OCI-LY7 (cell line): ENCODE measurements around the gene HABP4. TPM values are rescaled to one million over a fixed set of nuclear protein-coding genes. Genes with fewer than 3 reads are reported as not detected.

Experiments used
- BruUV-seq: library from RNA; stranded (reverse); fragments of 400-500 nt; replicated peaks from 2 replicates; lab custom pipeline; 2021; lab: Mats Ljungman, UMichigan
- CTCF ChIA-PET: fragments of 300-600 bp; sonication (Branson Sonifier 250); formaldehyde crosslinking; loops from one replicate; lab custom pipeline; 2022; ENCODE audit warnings: antibody characterized with exemption; ENCODE audit not compliant: unreplicated experiment; lab: Charles Lee
- POLR2A ChIA-PET: fragments of 300-600 bp; sonication (Branson Sonifier 250); formaldehyde crosslinking; loops from one replicate; lab custom pipeline; 2022; ENCODE audit warnings: antibody characterized with exemption; lab: Charles Lee
- DNase-seq: peaks from one replicate; pipeline ENCODE4 v3.0.0-alpha.2; 2015; ENCODE audit warnings: low spot score
- H2AFZ ChIP-seq: fragments of 200-600 bp; sonication (generic), shearing (Covaris generic); 2 replicates; pipeline ENCODE4 v1.6.1; 2014; ENCODE audit warnings: mild to moderate bottlenecking, antibody characterized with exemption, low read length, moderate library complexity
- H3K27ac ChIP-seq: fragments of 200-600 bp; sonication (generic); 2 replicates; pipeline ENCODE4 v1.5.1; 2014; ENCODE audit warnings: mixed run types, low read depth, mild to moderate bottlenecking, moderate library complexity, low read length, inconsistent platforms; ENCODE audit not compliant: poor library complexity, severe bottlenecking
- H3K36me3 ChIP-seq: fragments of 200-600 bp; sonication (generic); 2 replicates; pipeline ENCODE4 v1.6.1; 2014; ENCODE audit warnings: mild to moderate bottlenecking, antibody characterized with exemption, low read length, moderate library complexity, mixed read lengths; ENCODE audit not compliant: insufficient read depth
- H3K4me1 ChIP-seq: fragments of 200-600 bp; sonication (generic); 2 replicates; pipeline ENCODE4 v1.5.1; 2014; ENCODE audit warnings: mild to moderate bottlenecking, low read length; ENCODE audit not compliant: insufficient read depth, poor library complexity, severe bottlenecking
- H3K4me2 ChIP-seq: fragments of 200-600 bp; sonication (generic); 2 replicates; pipeline ENCODE4 v1.6.1; 2014; ENCODE audit warnings: mild to moderate bottlenecking, low read length
- H3K4me3 ChIP-seq: fragments of 200-600 bp; sonication (generic); 2 replicates; pipeline ENCODE4 v1.5.1; 2014; ENCODE audit warnings: mild to moderate bottlenecking, low read depth, low read length; ENCODE audit not compliant: poor library complexity, severe bottlenecking
- H3K79me2 ChIP-seq: fragments of 200-600 bp; sonication (generic); 2 replicates; pipeline ENCODE4 v1.6.1; 2016; ENCODE audit warnings: low read depth, mild to moderate bottlenecking, low read length, moderate library complexity, mixed read lengths; ENCODE audit not compliant: insufficient read depth
- H3K9me2 ChIP-seq: fragments of 200-600 bp; sonication (generic); 2 replicates; pipeline ENCODE4 v1.6.1; 2016; ENCODE audit warnings: mild to moderate bottlenecking, low read length, mixed read lengths; ENCODE audit not compliant: insufficient read depth
- H3K9me3 ChIP-seq: fragments of 200-600 bp; sonication (generic); 2 replicates; pipeline ENCODE4 v1.6.1; 2014; ENCODE audit warnings: mild to moderate bottlenecking, mixed run types, low read length, mixed read lengths
- H4K20me1 ChIP-seq: fragments of 200-600 bp; sonication (generic); 2 replicates; pipeline ENCODE4 v1.6.1; 2014; ENCODE audit warnings: mild to moderate bottlenecking, antibody characterized with exemption, low read length, moderate library complexity, mixed read lengths; ENCODE audit not compliant: insufficient read depth
- CTCF ChIP-seq: fragments of 200-600 bp; sonication (generic); conservative IDR thresholded peaks from 2 replicates; pipeline ENCODE4 v1.5.1; 2014; ENCODE audit warnings: mild to moderate bottlenecking, antibody characterized with exemption, low read length, moderate library complexity, mixed read lengths
- EZH2phosphoT487 ChIP-seq: fragments of 200-600 bp; sonication (generic); IDR thresholded peaks from 2 replicates; pipeline ENCODE4 v1.6.1; 2018; ENCODE audit warnings: low read depth, borderline replicate concordance, mild to moderate bottlenecking, mixed run types, antibody characterized with exemption, low read length, moderate library complexity, mixed read lengths
- intact Hi-C: fragments of 100-400 bp; cut with micrococcal nuclease; formaldehyde crosslinking; loops from one replicate; pipeline ENCODE4 v1.10.0; 2022; ENCODE audit not compliant: unreplicated experiment
- total RNA-seq, 2 experiments: library from RNA; depleted of rRNA in 1 of 2; stranded (reverse); fragments of >200 nt in 1 of 2; shearing (Covaris generic) in 1 of 2; gene quantifications; 2 replicates each; pipeline ENCODE4 v1.2.3, GENCODE V29; 2014 to 2022

HABP4 gene
- total RNA-seq, 2 experiments from 2014 or later, result 6.0 to 11.0 TPM

GRCh38 chr9:96493757-96494156, 43.8 kb downstream of the HABP4 start:
- H3K27ac ChIP-seq, result no peak overlapping the region
- H3K9me2 ChIP-seq, result no peaks in the 10 kb centered on the region
- no peaks in the 10 kb centered on the region for H3K9me3 ChIP-seq
- no peak overlapping the region for H2AFZ ChIP-seq
- BruUV-seq, result no TSS peak
- H3K36me3 ChIP-seq, result no peaks in the 10 kb centered on the region
- H3K79me2 ChIP-seq, result no peaks in the 10 kb centered on the region
- no peak for DNase-seq
- TF ChIP-seq EZH2phosphoT487 (no peak), CTCF (no peak)
- H3K4me1 ChIP-seq, result no peaks in the 10 kb centered on the region
- no peak overlapping the region for H3K4me2 ChIP-seq
- no peaks in the 10 kb centered on the region for H4K20me1 ChIP-seq
- H3K4me3 ChIP-seq, result no peak overlapping the region
- CTCF ChIA-PET, result no interaction called here
- POLR2A ChIA-PET, result no interaction called here
- intact Hi-C loops, result no loop called here

- BruUV-seq, result no TSS peak
- Histone ChIP-seq H3K79me2 (no peaks in the 10 kb centered on the region), H3K4me2 (no peak overlapping the region), H2AFZ (no peak overlapping the region), H3K4me1 (no peaks in the 10 kb centered on the region), H3K27ac (no peak overlapping the region), H3K4me3 (no peak overlapping the region), H3K36me3 (no peaks in the 10 kb centered on the region), H3K9me3 (no peaks in the 10 kb centered on the region), H4K20me1 (no peaks in the 10 kb centered on the region), H3K9me2 (no peaks in the 10 kb centered on the region)
- ChIA-PET POLR2A (no interaction called here), CTCF (no interaction called here)
- intact Hi-C loops, result no loop called here
- TF ChIP-seq EZH2phosphoT487 (no peak), CTCF (no peak)
- no peak for DNase-seq
These were observed 44.3 kb downstream of the HABP4 start for GRCh38 chr9:96494215-96494800.

GRCh38 chr9:96495341-96495740, 45.4 kb downstream of the HABP4 start:
- POLR2A ChIA-PET, result no interaction called here
- Histone ChIP-seq H4K20me1 (no peaks in the 10 kb centered on the region), H3K79me2 (no peaks in the 10 kb centered on the region), H2AFZ (no peak overlapping the region), H3K4me3 (no peak overlapping the region), H3K4me2 (no peak overlapping the region), H3K36me3 (no peaks in the 10 kb centered on the region), H3K4me1 (no peaks in the 10 kb centered on the region), H3K9me3 (no peaks in the 10 kb centered on the region), H3K27ac (no peak overlapping the region), H3K9me2 (no peaks in the 10 kb centered on the region)
- CTCF ChIA-PET, result no interaction called here
- no peak for DNase-seq
- no peak for TF ChIP-seq EZH2phosphoT487
- no peak for TF ChIP-seq CTCF
- intact Hi-C loops, result no loop called here
- BruUV-seq, result no TSS peak
